ENCODE measurements around the gene TMEM52. TPM values are rescaled to one million over a fixed set of nuclear protein-coding genes. Genes with fewer than 3 reads are reported as not detected.

Gene TMEM52
- total RNA-seq, 4 donors from 2014 or later: 1.0 TPM; not detected in 3

- H3K4me3 ChIP-seq: peak overlapping the region; percentile 3 to 79 (median 48)
- no peak for DNase-seq (ENCODE audit: low spot score in 2 of 2)
- peaks cover 0 to 29% (median 12%) of the 10 kb centered on the region in 4 donors for H3K4me1 ChIP-seq
- no peak for TF ChIP-seq CTCF (IDR thresholded peaks at IDR 0.05)
- no peak for TF ChIP-seq EP300 (IDR thresholded peaks at IDR 0.05)
- TF ChIP-seq POLR2A (IDR thresholded peaks at IDR 0.05): no peak
- peaks cover 0 to 13% of the 10 kb centered on the region in 2 donors for H3K27me3 ChIP-seq
- WGBS, 2 donors: 37 to 43% methylated on average over 21 to 39 of the region's 46 CpGs
- no peaks in the 10 kb centered on the region for H3K36me3 ChIP-seq
- H3K9me3 ChIP-seq: no peaks in the 10 kb centered on the region
- peak overlapping the region in 2 of 4 donors; percentile 68 to 70 for H3K27ac ChIP-seq
Observed at GRCh38 chr1:1917995-1918900, 831 bp downstream of the TMEM52 start.

GRCh38 chr1:1917304-1917976 is 1.6 kb downstream of the TMEM52 start:
- Histone ChIP-seq H3K27ac (no peak overlapping the region), H3K4me1 (peaks cover 0 to 21% (median 12%) of the 10 kb centered on the region in 4 donors), H3K27me3 (peaks cover 0 to 13% of the 10 kb centered on the region in 2 donors), H3K36me3 (no peaks in the 10 kb centered on the region), H3K4me3 (no peak overlapping the region), H3K9me3 (no peaks in the 10 kb centered on the region)
- no peak for DNase-seq (ENCODE audit: low spot score in 2 of 2)
- 93% methylated on average over 12 to 14 of the region's 14 CpGs for WGBS, 2 donors
- TF ChIP-seq POLR2A (IDR thresholded peaks at IDR 0.05) (no peak), CTCF (IDR thresholded peaks at IDR 0.05) (no peak), EP300 (IDR thresholded peaks at IDR 0.05) (no peak)

GRCh38 chr1:1916851-1917251 is 2.2 kb downstream of the TMEM52 start:
- H3K36me3 ChIP-seq: no peaks in the 10 kb centered on the region
- no peaks in the 10 kb centered on the region for H3K9me3 ChIP-seq
- no peak overlapping the region for H3K4me3 ChIP-seq
- WGBS, 2 donors: 63 to 78% methylated on average over 16 to 19 of the region's 19 CpGs
- no peak for TF ChIP-seq POLR2A (IDR thresholded peaks at IDR 0.05)
- no peak for TF ChIP-seq CTCF (IDR thresholded peaks at IDR 0.05)
- no peak for TF ChIP-seq EP300 (IDR thresholded peaks at IDR 0.05)
- H3K4me1 ChIP-seq: peaks cover 0 to 20% (median 12%) of the 10 kb centered on the region in 4 donors
- H3K27ac ChIP-seq: no peak overlapping the region
- no peak for DNase-seq (ENCODE audit: low spot score in 2 of 2)
- peaks cover 0 to 13% of the 10 kb centered on the region in 2 donors for H3K27me3 ChIP-seq

- DNase-seq (ENCODE audit: low spot score in 2 of 2): no peak
- Histone ChIP-seq H3K4me3 (no peak overlapping the region), H3K9me3 (no peaks in the 10 kb centered on the region), H3K36me3 (no peaks in the 10 kb centered on the region), H3K4me1 (peaks cover 0 to 20% (median 12%) of the 10 kb centered on the region in 4 donors), H3K27me3 (peaks cover 0 to 13% of the 10 kb centered on the region in 2 donors), H3K27ac (no peak overlapping the region)
- WGBS, 2 donors: 79 to 81% methylated on average over 20 to 23 of the region's 23 CpGs
- TF ChIP-seq EP300 (IDR thresholded peaks at IDR 0.05) (no peak), POLR2A (IDR thresholded peaks at IDR 0.05) (no peak), CTCF (IDR thresholded peaks at IDR 0.05) (no peak)
Observed at GRCh38 chr1:1915911-1916840, 2.9 kb downstream of the TMEM52 start.
